Measurements from ENCODE around the gene ZNF530.

- TF ChIP-seq POLR2A (IDR thresholded peaks at IDR 0.05): no peak
- no peak for TF ChIP-seq CTCF (IDR thresholded peaks at IDR 0.05)
- no peak for TF ChIP-seq POLR2AphosphoS5 (IDR thresholded peaks at IDR 0.05)
- no peak for TF ChIP-seq EP300 (IDR thresholded peaks at IDR 0.05)
Measured at GRCh38 chr19:57651654-57651996, 51.9 kb downstream of the ZNF530 start.
